ENCODE results near the gene CEMIP. TPM values are rescaled to one million over a fixed set of nuclear protein-coding genes. Genes with fewer than 3 reads are reported as not detected.

The CEMIP gene
- polyA plus RNA-seq, 3 donors = not detected

DNA sequence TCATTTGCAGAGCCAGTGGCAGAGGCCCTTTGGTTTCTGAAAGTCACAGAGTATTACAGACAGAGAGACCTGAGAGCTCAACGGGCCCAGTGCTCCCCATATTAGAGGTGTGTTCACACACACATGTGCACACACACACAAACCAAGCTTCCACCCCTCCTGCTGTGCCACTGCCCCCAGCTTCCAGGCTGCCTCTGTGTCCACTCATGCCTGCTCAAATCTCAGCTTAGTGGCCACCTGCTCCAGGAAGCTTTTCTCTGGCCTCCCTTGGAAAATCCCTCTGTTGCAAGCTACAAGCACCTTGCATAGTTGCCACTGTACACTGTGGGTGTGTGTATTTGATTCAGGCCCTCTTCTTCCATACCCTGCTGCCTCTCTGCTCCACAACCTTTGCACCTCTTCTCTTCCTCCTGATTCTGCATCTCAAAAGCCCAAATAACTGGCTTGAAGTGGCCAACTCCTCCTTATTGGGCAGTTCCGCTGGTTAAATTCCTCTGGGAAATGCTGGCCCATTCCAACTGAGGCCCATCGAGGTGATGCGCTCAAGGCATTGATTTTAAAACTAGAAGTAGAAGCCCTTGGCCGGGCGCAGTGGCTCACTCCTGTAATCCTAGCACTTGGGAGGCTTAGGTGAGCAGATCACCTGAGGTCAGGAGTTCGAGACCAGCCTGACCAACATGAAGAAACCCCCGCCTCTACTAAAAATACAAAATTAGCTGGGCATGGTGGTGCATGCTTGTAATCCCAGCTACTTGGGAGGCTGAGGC is 187.4 kb downstream of the CEMIP start:
- peaks cover 3 to 14% (median 6%) of the 10 kb centered on the region in 7 donors for H3K9me3 Mint-ChIP-seq
- peak overlapping the region in 3 of 7 donors; percentile 4 to 27 (median 26) for H3K27ac Mint-ChIP-seq
- Histone ChIP-seq H2AFZ (ENCODE audit: insufficient read depth, low read depth, low read length, poor library complexity, severe bottlenecking) (no peak overlapping the region), H3K4me2 (replicated peaks; ENCODE audit: extremely low read depth, low read length, poor library complexity, severe bottlenecking) (no peak overlapping the region), H3K4me3 (replicated peaks in 1 of 3; ENCODE audit: low read depth in 2 of 3, low read length in 3 of 3) (no peak overlapping the region), H3K27ac (ENCODE audit: low read depth in 1 of 2, low read length in 2 of 2) (no peak overlapping the region), H3K9ac (ENCODE audit: insufficient read depth, low read length, poor library complexity, severe bottlenecking) (no peak overlapping the region), H3K36me3 (replicated peaks in 1 of 2; ENCODE audit: control insufficient read depth in 1 of 2, insufficient read depth in 2 of 2, low read length in 2 of 2) (peaks cover 8 to 31% of the 10 kb centered on the region in 2 donors), H4K20me1 (ENCODE audit: insufficient read depth, low read length) (no peaks in the 10 kb centered on the region), H3K9me3 (replicated peaks in 1 of 2; ENCODE audit: control insufficient read depth in 1 of 2, insufficient read depth in 1 of 2, low read length in 2 of 2) (no peaks in the 10 kb centered on the region), H3K27me3 (ENCODE audit: control insufficient read depth in 2 of 2, insufficient read depth in 2 of 2, low read length in 2 of 2) (no peaks in the 10 kb centered on the region), H3K4me1 (ENCODE audit: control insufficient read depth in 1 of 2, insufficient read depth in 2 of 2, low read length in 2 of 2) (no peaks in the 10 kb centered on the region), H3K79me2 (ENCODE audit: insufficient read depth, low read length) (no peaks in the 10 kb centered on the region)
- WGBS (ENCODE audit: insufficient coverage) = 98% methylated on average over 6 of the region's 8 CpGs
- intact Hi-C loops (cut with micrococcal nuclease) = no loop called here
- peaks cover 55 to 57% of the 10 kb centered on the region in 2 donors for H3K36me3 Mint-ChIP-seq
- no peak for DNase-seq
- H3K4me3 Mint-ChIP-seq = no peak overlapping the region
- TF ChIP-seq, protein P1, sequence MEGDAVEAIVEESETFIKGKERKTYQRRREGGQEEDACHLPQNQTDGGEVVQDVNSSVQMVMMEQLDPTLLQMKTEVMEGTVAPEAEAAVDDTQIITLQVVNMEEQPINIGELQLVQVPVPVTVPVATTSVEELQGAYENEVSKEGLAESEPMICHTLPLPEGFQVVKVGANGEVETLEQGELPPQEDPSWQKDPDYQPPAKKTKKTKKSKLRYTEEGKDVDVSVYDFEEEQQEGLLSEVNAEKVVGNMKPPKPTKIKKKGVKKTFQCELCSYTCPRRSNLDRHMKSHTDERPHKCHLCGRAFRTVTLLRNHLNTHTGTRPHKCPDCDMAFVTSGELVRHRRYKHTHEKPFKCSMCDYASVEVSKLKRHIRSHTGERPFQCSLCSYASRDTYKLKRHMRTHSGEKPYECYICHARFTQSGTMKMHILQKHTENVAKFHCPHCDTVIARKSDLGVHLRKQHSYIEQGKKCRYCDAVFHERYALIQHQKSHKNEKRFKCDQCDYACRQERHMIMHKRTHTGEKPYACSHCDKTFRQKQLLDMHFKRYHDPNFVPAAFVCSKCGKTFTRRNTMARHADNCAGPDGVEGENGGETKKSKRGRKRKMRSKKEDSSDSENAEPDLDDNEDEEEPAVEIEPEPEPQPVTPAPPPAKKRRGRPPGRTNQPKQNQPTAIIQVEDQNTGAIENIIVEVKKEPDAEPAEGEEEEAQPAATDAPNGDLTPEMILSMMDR (IDR thresholded peaks at IDR 0.05) = no peak
- H3K4me1 Mint-ChIP-seq = peaks cover 10% of the 10 kb centered on the region
- peaks cover 0 to 4% (median 0%) of the 10 kb centered on the region in 3 donors for H3K27me3 Mint-ChIP-seq (ENCODE audit: low read depth in 3 of 3)

- no peak overlapping the region for H3K9ac ChIP-seq (ENCODE audit: insufficient read depth, low read length, poor library complexity, severe bottlenecking)
- 100% methylated on average over 3 of the region's 3 CpGs for WGBS (ENCODE audit: insufficient coverage)
- no peaks in the 10 kb centered on the region for H3K9me3 ChIP-seq (replicated peaks in 1 of 2; ENCODE audit: control insufficient read depth in 1 of 2, insufficient read depth in 1 of 2, low read length in 2 of 2)
- no peak overlapping the region for H3K27ac ChIP-seq (ENCODE audit: low read depth in 1 of 2, low read length in 2 of 2)
- H3K4me3 ChIP-seq (replicated peaks in 1 of 3; ENCODE audit: low read depth in 2 of 3, low read length in 3 of 3) = no peak overlapping the region
- intact Hi-C loops (cut with micrococcal nuclease) = no loop called here
- Mint-ChIP-seq H3K27ac (peak overlapping the region in 1 of 7 donors; percentile 17), H3K4me1 (peaks cover 7% of the 10 kb centered on the region), H3K9me3 (peaks cover 3 to 14% (median 6%) of the 10 kb centered on the region in 7 donors), H3K36me3 (peaks cover 58% of the 10 kb centered on the region in 2 donors), H3K27me3 (ENCODE audit: low read depth in 3 of 3) (peaks cover 0 to 4% (median 0%) of the 10 kb centered on the region in 3 donors), H3K4me3 (no peak overlapping the region)
- no peak overlapping the region for H2AFZ ChIP-seq (ENCODE audit: insufficient read depth, low read depth, low read length, poor library complexity, severe bottlenecking)
- H3K4me1 ChIP-seq (ENCODE audit: control insufficient read depth in 1 of 2, insufficient read depth in 2 of 2, low read length in 2 of 2) = no peaks in the 10 kb centered on the region
- no peaks in the 10 kb centered on the region for H3K79me2 ChIP-seq (ENCODE audit: insufficient read depth, low read length)
- no peak overlapping the region for H3K4me2 ChIP-seq (replicated peaks; ENCODE audit: extremely low read depth, low read length, poor library complexity, severe bottlenecking)
- TF ChIP-seq, protein P1 (IDR thresholded peaks at IDR 0.05) = no peak
- H3K36me3 ChIP-seq (replicated peaks in 1 of 2; ENCODE audit: control insufficient read depth in 1 of 2, insufficient read depth in 2 of 2, low read length in 2 of 2) = peaks cover 8 to 36% of the 10 kb centered on the region in 2 donors
- no peaks in the 10 kb centered on the region for H3K27me3 ChIP-seq (ENCODE audit: control insufficient read depth in 2 of 2, insufficient read depth in 2 of 2, low read length in 2 of 2)
- H4K20me1 ChIP-seq (ENCODE audit: insufficient read depth, low read length) = no peaks in the 10 kb centered on the region
- DNase-seq = no peak
Observed at GRCh38 chr15:80967451-80967850, 188.3 kb downstream of the CEMIP start.
